ENCODE results near the gene FARP2.

FARP2 gene

DNA sequence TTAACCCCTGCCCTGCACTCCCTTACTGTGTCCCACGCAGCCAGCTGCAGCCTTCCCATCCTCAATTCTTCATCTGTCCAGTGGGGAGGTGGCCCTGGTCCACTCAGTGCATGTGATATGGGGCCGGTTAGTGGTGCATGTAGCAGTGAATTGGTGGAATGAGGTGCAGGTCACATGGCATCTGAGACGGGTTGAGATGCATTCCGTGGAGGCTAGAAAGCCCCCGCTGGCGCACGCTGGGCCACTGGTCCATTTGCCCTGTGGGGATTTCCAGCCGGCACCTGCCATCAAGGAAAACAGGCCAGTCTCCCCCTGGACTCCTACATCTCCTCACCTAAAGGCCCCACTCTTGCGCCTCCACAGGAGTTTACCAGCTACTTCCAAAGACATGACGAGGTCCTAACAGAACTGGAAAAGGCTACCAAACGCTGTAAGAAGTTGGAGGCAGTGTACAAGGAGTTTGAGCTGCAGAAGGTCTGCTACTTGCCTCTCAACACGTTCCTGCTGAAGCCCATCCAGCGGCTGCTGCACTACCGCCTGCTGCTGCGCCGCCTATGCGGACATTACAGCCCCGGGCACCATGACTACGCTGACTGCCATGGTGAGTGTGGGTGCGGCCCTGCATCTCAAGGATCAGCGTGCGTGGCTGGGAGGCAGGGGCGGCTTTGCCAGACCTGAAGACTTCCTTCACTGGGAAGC is 111.8 kb downstream of the FARP2 start:
- WGBS (ENCODE audit: insufficient coverage, insufficient read length), result no CpG with 5 or more reads among the region's 23 CpGs
- Histone ChIP-seq H3K27ac (ENCODE audit: low read length) (no peak overlapping the region), H3K9me3 (ENCODE audit: control insufficient read depth, insufficient read depth, low read length) (0 out of 2 replicates have a peak, but pooled peaks cover 1% of the 10 kb centered on the region), H3K27me3 (ENCODE audit: control insufficient read depth, insufficient read depth, low read length) (no peaks in the 10 kb centered on the region), H3K36me3 (ENCODE audit: control insufficient read depth, insufficient read depth, low read length) (no peaks in the 10 kb centered on the region), H3K4me3 (ENCODE audit: low read length) (no peak overlapping the region), H3K4me1 (ENCODE audit: control insufficient read depth, insufficient read depth, low read length) (no peaks in the 10 kb centered on the region)
- no peak for DNase-seq (ENCODE audit: low read depth, low spot score)

DNA sequence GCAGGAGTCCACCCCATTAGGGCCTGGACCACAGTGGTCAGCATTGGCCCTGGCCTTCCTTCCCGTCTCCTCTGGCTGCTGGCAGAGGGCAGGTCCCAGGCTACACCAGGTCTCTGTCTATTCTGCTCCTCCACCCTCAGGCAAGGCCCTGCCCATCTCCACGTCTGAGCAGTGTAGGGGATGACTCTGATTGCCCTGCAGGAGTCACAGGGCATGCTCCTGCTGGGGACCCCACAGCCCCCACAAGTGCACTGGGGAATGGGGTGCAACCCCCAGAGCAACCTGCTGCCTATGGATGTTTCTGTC is 112.3 kb downstream of the FARP2 start:
- DNase-seq (ENCODE audit: low read depth, low spot score), result no peak
- H3K27me3 ChIP-seq (ENCODE audit: control insufficient read depth, insufficient read depth, low read length), result no peaks in the 10 kb centered on the region
- WGBS (ENCODE audit: insufficient coverage, insufficient read length), result no CpG with 5 or more reads among the region's 2 CpGs
- H3K4me3 ChIP-seq (ENCODE audit: low read length), result no peak overlapping the region
- H3K27ac ChIP-seq (ENCODE audit: low read length), result no peak overlapping the region
- no peaks in the 10 kb centered on the region for H3K4me1 ChIP-seq (ENCODE audit: control insufficient read depth, insufficient read depth, low read length)
- H3K9me3 ChIP-seq (ENCODE audit: control insufficient read depth, insufficient read depth, low read length), result 0 out of 2 replicates have a peak, but pooled peaks cover 1% of the 10 kb centered on the region
- no peaks in the 10 kb centered on the region for H3K36me3 ChIP-seq (ENCODE audit: control insufficient read depth, insufficient read depth, low read length)

DNA sequence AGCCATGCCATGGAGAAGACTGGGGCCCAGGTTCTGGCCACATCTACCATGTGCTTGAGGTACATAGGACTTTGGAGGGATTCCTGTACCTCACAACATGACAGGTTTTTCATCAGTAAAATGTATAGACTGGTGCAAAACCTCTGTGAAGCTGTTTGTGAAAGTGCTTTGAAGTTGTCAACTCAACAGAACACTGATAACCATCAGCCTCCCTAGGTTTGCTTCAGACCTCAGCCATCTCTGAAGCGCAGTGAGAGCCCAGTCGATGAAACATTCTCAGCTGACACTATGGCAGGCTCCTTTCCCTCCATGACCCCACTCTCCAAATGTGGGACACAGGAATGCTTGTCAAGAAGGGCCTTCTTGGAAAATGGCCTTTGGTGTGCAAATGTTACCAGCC is 113.7 kb downstream of the FARP2 start:
- WGBS (ENCODE audit: insufficient coverage, insufficient read length), result no CpG with 5 or more reads among the region's 2 CpGs
- Histone ChIP-seq H3K36me3 (ENCODE audit: control insufficient read depth, insufficient read depth, low read length) (no peaks in the 10 kb centered on the region), H3K4me1 (ENCODE audit: control insufficient read depth, insufficient read depth, low read length) (no peaks in the 10 kb centered on the region), H3K4me3 (ENCODE audit: low read length) (no peak overlapping the region), H3K9me3 (ENCODE audit: control insufficient read depth, insufficient read depth, low read length) (0 out of 2 replicates have a peak, but pooled peaks cover 1% of the 10 kb centered on the region), H3K27ac (ENCODE audit: low read length) (no peak overlapping the region), H3K27me3 (ENCODE audit: control insufficient read depth, insufficient read depth, low read length) (no peaks in the 10 kb centered on the region)
- no peak for DNase-seq (ENCODE audit: low read depth, low spot score)

DNA sequence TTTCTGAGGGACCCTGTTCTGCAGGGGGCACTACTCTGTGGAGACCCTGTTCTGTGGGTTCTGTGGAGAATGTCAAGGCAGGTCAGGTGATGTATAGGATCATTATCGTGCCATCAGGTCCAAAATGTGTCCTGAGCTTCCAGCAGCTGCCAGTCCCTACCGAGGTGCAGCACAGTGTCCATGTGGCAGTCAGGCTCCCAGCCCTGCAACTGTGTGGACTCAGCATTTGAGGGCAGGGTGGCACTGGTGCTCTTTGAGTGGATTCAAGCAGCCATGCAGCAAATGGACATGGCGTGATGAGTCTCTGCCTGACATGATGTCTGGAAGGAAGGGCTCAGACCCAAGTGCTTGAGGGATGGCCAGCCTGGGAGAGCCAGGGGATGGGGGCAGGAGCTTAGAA is 117.3 kb downstream of the FARP2 start:
- no peak for DNase-seq (ENCODE audit: low read depth, low spot score)
- no CpG with 5 or more reads among the region's 3 CpGs for WGBS (ENCODE audit: insufficient coverage, insufficient read length)
- Histone ChIP-seq H3K4me1 (ENCODE audit: control insufficient read depth, insufficient read depth, low read length) (no peaks in the 10 kb centered on the region), H3K27me3 (ENCODE audit: control insufficient read depth, insufficient read depth, low read length) (no peaks in the 10 kb centered on the region), H3K4me3 (ENCODE audit: low read length) (no peak overlapping the region), H3K9me3 (ENCODE audit: control insufficient read depth, insufficient read depth, low read length) (0 out of 2 replicates have a peak, but pooled peaks cover 1% of the 10 kb centered on the region), H3K27ac (ENCODE audit: low read length) (no peak overlapping the region), H3K36me3 (ENCODE audit: control insufficient read depth, insufficient read depth, low read length) (no peaks in the 10 kb centered on the region)

DNA sequence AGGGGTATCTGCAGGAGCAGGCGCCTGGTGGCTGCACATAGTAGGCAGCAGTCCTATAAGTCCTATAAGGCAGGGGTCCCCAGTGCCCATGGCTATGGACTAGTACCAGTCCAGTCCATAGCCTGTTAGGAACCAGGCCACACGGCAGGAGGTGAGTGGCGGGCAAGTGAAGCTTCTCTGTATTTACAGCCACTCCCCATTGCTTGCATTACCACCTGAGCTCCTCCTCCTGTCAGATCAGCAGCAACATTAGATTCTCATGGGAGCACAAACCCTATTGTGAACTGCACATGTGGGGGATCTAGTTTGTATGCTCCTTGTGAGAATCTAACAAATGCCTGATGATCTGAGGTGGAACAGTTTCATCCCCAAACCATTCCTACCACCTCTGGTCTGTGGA is 119.2 kb downstream of the FARP2 start:
- no peaks in the 10 kb centered on the region for H3K4me1 ChIP-seq (ENCODE audit: control insufficient read depth, insufficient read depth, low read length)
- no peak for DNase-seq (ENCODE audit: low read depth, low spot score)
- H3K27me3 ChIP-seq (ENCODE audit: control insufficient read depth, insufficient read depth, low read length), result no peaks in the 10 kb centered on the region
- H3K4me3 ChIP-seq (ENCODE audit: low read length), result no peak overlapping the region
- H3K36me3 ChIP-seq (ENCODE audit: control insufficient read depth, insufficient read depth, low read length), result no peaks in the 10 kb centered on the region
- H3K27ac ChIP-seq (ENCODE audit: low read length), result no peak overlapping the region
- WGBS (ENCODE audit: insufficient coverage, insufficient read length), result no CpG with 5 or more reads among the region's 3 CpGs
- H3K9me3 ChIP-seq (ENCODE audit: control insufficient read depth, insufficient read depth, low read length), result 0 out of 2 replicates have a peak, but pooled peaks cover 1% of the 10 kb centered on the region

DNA sequence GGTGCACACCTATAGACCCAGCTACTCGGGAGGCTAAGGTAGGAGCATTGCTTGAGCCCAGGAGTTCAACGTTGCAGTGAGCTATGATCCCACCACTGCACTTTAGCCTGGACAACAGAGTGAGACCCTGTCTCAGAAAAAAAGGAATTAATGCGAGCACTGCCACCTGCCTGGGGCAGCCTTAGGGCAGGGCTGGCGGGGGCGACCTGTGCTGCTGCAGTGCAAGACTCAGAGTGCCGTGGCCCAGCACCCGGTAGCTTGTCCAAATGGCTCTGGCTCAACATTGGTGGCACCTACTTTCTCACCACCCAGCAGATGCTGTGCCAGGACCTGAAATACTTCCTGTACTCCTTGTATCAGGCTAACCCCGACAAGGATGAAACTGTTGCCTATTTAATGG is 122.1 kb downstream of the FARP2 start:
- no peaks in the 10 kb centered on the region for H3K9me3 ChIP-seq (ENCODE audit: control insufficient read depth, insufficient read depth, low read length)
- no peaks in the 10 kb centered on the region for H3K27me3 ChIP-seq (ENCODE audit: control insufficient read depth, insufficient read depth, low read length)
- H3K27ac ChIP-seq (ENCODE audit: low read length), result no peak overlapping the region
- H3K36me3 ChIP-seq (ENCODE audit: control insufficient read depth, insufficient read depth, low read length), result no peaks in the 10 kb centered on the region
- no peak overlapping the region for H3K4me3 ChIP-seq (ENCODE audit: low read length)
- no peaks in the 10 kb centered on the region for H3K4me1 ChIP-seq (ENCODE audit: control insufficient read depth, insufficient read depth, low read length)
- DNase-seq (ENCODE audit: low read depth, low spot score), result no peak
- WGBS (ENCODE audit: insufficient coverage, insufficient read length), result no CpG with 5 or more reads among the region's 8 CpGs

DNA sequence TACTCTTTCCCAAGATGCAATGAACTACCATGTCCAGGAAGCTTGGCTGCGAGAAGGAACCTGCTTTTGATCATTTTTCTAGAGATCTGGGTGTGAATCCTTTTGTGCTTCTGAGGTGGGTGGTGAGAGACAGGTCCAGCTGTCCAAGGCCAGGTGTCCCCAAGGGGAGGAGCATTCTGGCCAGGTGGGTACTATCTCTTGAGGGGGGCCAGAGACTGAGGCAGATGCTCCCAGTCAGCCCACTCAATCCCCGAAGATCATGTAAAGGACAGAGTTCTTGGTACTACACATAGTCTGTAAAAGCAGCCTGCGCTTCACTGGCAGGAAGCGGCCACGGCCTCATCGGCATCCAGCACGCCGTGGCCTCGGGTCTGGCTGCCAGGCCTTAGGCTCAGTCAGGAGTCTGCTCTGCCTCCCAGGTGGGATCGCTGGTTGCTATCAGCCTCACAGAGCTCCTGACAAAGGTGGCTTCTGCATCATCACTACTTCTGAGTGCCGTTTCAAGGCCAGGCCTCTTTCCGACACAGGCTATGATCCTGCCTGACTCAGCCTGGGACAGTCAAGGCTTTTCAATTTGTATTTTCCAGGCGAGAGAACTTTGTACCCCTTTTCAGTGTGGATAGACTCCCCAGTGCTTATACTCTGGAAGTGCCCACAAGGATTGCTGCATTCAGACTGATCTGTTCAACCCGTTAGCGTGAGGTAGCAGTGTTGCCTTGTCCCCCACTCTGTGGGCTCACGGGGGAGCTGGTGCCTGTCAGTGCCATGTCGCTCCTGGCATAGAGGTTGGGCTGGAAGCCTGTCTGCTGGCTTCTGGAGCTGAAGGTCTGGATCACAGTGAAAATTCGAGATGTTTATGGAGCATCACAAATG is 123.2 kb downstream of the FARP2 start:
- no CpG with 5 or more reads among the region's 18 CpGs for WGBS (ENCODE audit: insufficient coverage, insufficient read length)

DNA sequence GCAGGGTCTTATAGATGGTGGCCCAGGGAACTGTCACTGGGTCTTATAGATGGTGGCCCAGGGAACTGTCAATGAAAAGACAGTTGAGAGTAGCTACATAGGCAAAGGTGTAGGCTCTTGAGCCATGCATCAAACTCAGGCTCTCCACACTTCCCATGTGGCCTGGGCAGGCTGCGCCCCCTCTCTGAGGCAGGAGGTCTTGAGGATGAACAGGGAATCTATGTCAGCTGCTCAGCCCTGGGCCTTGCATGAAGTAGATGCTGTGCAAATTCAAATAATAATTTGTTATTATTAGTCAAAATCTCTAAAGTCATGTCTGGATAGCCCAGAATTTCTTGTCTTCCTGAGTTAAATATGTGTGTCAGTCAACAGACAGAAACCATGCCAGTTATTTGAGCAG is 125.6 kb downstream of the FARP2 start:
- Histone ChIP-seq H3K27me3 (ENCODE audit: control insufficient read depth, insufficient read depth, low read length) (no peaks in the 10 kb centered on the region), H3K27ac (ENCODE audit: low read length) (no peak overlapping the region), H3K36me3 (ENCODE audit: control insufficient read depth, insufficient read depth, low read length) (no peaks in the 10 kb centered on the region), H3K4me3 (ENCODE audit: low read length) (no peak overlapping the region), H3K9me3 (ENCODE audit: control insufficient read depth, insufficient read depth, low read length) (no peaks in the 10 kb centered on the region), H3K4me1 (ENCODE audit: control insufficient read depth, insufficient read depth, low read length) (no peaks in the 10 kb centered on the region)
- DNase-seq (ENCODE audit: low read depth, low spot score), result no peak
- no CpG with 5 or more reads among the region's 1 CpG for WGBS (ENCODE audit: insufficient coverage, insufficient read length)

More for the DNA sequence above, 123.2 kb downstream of the FARP2 start:
- Histone ChIP-seq H3K27me3 (ENCODE audit: control insufficient read depth, insufficient read depth, low read length) (no peaks in the 10 kb centered on the region), H3K9me3 (ENCODE audit: control insufficient read depth, insufficient read depth, low read length) (no peaks in the 10 kb centered on the region), H3K4me3 (ENCODE audit: low read length) (no peak overlapping the region), H3K36me3 (ENCODE audit: control insufficient read depth, insufficient read depth, low read length) (no peaks in the 10 kb centered on the region), H3K4me1 (ENCODE audit: control insufficient read depth, insufficient read depth, low read length) (no peaks in the 10 kb centered on the region), H3K27ac (ENCODE audit: low read length) (no peak overlapping the region)
- DNase-seq (ENCODE audit: low read depth, low spot score), result no peak

DNA sequence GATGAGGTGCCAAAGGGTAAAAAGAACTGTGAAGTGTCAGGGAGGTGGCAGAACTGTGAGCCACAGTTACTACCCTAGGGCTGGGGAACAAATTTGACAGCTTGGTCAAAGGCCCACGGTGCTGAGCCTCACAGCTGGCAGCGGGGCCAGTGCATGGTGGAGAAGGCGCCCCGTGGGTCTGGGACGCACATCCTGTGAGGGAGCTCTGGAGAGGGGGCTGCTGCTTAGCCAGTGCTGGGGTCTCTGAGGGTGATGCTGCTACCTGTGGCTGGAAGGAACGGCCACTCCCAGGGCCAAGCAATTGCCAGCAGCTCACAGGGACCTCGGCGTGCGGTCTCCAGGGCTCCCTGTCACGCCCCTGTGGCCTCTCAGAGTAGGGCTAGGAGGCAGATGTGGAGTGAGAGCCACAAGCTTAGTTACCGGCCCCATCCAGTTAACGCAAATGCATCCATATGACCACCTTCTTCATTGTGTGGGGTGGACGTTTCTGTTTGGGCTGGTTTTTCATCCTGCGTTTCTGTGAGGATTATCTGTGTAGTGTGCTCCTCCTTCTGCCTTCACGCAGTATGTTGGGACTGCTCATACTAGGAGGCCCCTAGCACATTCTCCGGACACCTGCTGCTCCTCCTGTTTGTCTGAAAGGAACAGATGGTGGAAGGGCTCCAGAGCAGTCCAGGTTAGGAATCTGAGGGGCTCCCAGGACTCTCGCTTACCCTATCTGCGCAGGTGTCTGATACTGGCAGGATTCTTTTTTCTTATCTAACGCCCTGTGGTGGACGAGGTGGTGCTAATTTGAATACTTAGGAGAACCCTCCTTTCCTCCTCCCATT is 126.3 kb downstream of the FARP2 start:
- Histone ChIP-seq H3K27me3 (ENCODE audit: control insufficient read depth, insufficient read depth, low read length) (no peaks in the 10 kb centered on the region), H3K4me3 (ENCODE audit: low read length) (no peak overlapping the region), H3K4me1 (ENCODE audit: control insufficient read depth, insufficient read depth, low read length) (no peaks in the 10 kb centered on the region), H3K36me3 (ENCODE audit: control insufficient read depth, insufficient read depth, low read length) (no peaks in the 10 kb centered on the region), H3K27ac (ENCODE audit: low read length) (no peak overlapping the region), H3K9me3 (ENCODE audit: control insufficient read depth, insufficient read depth, low read length) (no peaks in the 10 kb centered on the region)
- WGBS (ENCODE audit: insufficient coverage, insufficient read length), result no CpG with 5 or more reads among the region's 20 CpGs
- no peak for DNase-seq (ENCODE audit: low read depth, low spot score)

DNA sequence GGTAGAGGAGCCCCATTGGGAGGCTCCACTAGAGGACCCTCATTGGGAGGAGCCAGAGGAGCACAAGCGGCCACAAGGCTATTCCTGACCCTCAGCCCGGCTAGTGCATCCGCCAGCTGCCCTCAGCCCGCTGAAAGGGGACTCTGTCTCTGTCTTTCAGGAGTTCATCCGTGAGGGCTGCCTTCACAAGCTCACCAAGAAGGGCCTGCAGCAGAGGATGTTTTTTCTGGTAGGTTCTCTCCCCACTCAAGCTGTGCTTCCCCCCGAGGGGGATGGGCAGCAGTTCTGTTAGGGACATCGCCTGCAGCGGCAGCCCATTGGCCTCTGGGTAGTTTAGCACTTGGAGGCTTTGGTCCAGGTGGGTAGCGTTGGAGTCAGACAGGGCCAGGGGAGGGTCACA is 127.2 kb downstream of the FARP2 start:
- no peaks in the 10 kb centered on the region for H3K36me3 ChIP-seq (ENCODE audit: control insufficient read depth, insufficient read depth, low read length)
- H3K4me3 ChIP-seq (ENCODE audit: low read length), result no peak overlapping the region
- no CpG with 5 or more reads among the region's 9 CpGs for WGBS (ENCODE audit: insufficient coverage, insufficient read length)
- DNase-seq (ENCODE audit: low read depth, low spot score), result no peak
- no peaks in the 10 kb centered on the region for H3K9me3 ChIP-seq (ENCODE audit: control insufficient read depth, insufficient read depth, low read length)
- no peak overlapping the region for H3K27ac ChIP-seq (ENCODE audit: low read length)
- H3K27me3 ChIP-seq (ENCODE audit: control insufficient read depth, insufficient read depth, low read length), result no peaks in the 10 kb centered on the region
- no peaks in the 10 kb centered on the region for H3K4me1 ChIP-seq (ENCODE audit: control insufficient read depth, insufficient read depth, low read length)
